ENCODE data around the gene AOPEP. TPM values are rescaled to one million over a fixed set of nuclear protein-coding genes. Genes with fewer than 3 reads are reported as not detected.

Gene AOPEP
- total RNA-seq, 1 donor from 2014 or later: 16.6 TPM

- Histone ChIP-seq H3K9me3 (ENCODE audit: low read depth) (no peaks in the 10 kb centered on the region), H3K79me2 (ENCODE audit: low read depth) (no peaks in the 10 kb centered on the region), H2AFZ (replicated peaks) (no peak overlapping the region), H3K4me3 (no peak overlapping the region), H3K27me3 (no peaks in the 10 kb centered on the region), H3K9ac (no peak overlapping the region), H3K27ac (no peak overlapping the region), H3F3A (ENCODE audit: low read depth) (no peaks in the 10 kb centered on the region), H3K4me2 (no peak overlapping the region), H3K4me1 (peaks cover 3% of the 10 kb centered on the region), H4K20me1 (ENCODE audit: low read depth) (no peaks in the 10 kb centered on the region), H3K36me3 (no peaks in the 10 kb centered on the region)
- no peak overlapping the region for H3K27ac Mint-ChIP-seq
- no peaks in the 10 kb centered on the region for H3K9me3 Mint-ChIP-seq
- no peak for TF ChIP-seq CTCF (IDR thresholded peaks at IDR 0.05)
- TF ChIP-seq EZH2 (IDR thresholded peaks at IDR 0.05): no peak
- TF ChIP-seq EZH2phosphoT487 (IDR thresholded peaks at IDR 0.05): no peak
- H3K36me3 Mint-ChIP-seq: peaks cover 15% of the 10 kb centered on the region
- no peaks in the 10 kb centered on the region for H3K27me3 Mint-ChIP-seq (ENCODE audit: insufficient read depth, low read depth)
- DNase-seq (ENCODE audit: low spot score): no peak
- no peak overlapping the region for H3K4me3 Mint-ChIP-seq
- peaks cover 79% of the 10 kb centered on the region for H3K4me1 Mint-ChIP-seq
Measured at GRCh38 chr9:95026148-95026524, 299.6 kb downstream of the AOPEP start.

GRCh38 chr9:95027914-95028852, 301.7 kb downstream of the AOPEP start:
- Histone ChIP-seq H3K27ac (no peak overlapping the region), H2AFZ (replicated peaks) (no peak overlapping the region), H3K4me2 (no peak overlapping the region), H4K20me1 (ENCODE audit: low read depth) (peaks cover 4% of the 10 kb centered on the region), H3K36me3 (no peaks in the 10 kb centered on the region), H3K27me3 (no peaks in the 10 kb centered on the region), H3F3A (ENCODE audit: low read depth) (no peaks in the 10 kb centered on the region), H3K4me1 (peaks cover 15% of the 10 kb centered on the region), H3K9me3 (ENCODE audit: low read depth) (no peaks in the 10 kb centered on the region), H3K79me2 (ENCODE audit: low read depth) (no peaks in the 10 kb centered on the region), H3K9ac (no peak overlapping the region), H3K4me3 (no peak overlapping the region)
- peaks cover 84% of the 10 kb centered on the region for H3K4me1 Mint-ChIP-seq
- no peak overlapping the region for H3K4me3 Mint-ChIP-seq
- no peak overlapping the region for H3K27ac Mint-ChIP-seq
- DNase-seq (ENCODE audit: low spot score): no peak
- H3K36me3 Mint-ChIP-seq: peaks cover 4% of the 10 kb centered on the region
- H3K27me3 Mint-ChIP-seq (ENCODE audit: insufficient read depth, low read depth): no peaks in the 10 kb centered on the region
- TF ChIP-seq EZH2phosphoT487 (IDR thresholded peaks at IDR 0.05) (no peak), CTCF (IDR thresholded peaks at IDR 0.05) (no peak), EZH2 (IDR thresholded peaks at IDR 0.05) (no peak)
- no peaks in the 10 kb centered on the region for H3K9me3 Mint-ChIP-seq

- H3K36me3 ChIP-seq: no peaks in the 10 kb centered on the region
- no peak overlapping the region for H3K4me3 ChIP-seq
- DNase-seq (ENCODE audit: low spot score): no peak
- Mint-ChIP-seq H3K4me3 (no peak overlapping the region), H3K4me1 (peaks cover 80% of the 10 kb centered on the region), H3K9me3 (no peaks in the 10 kb centered on the region), H3K27ac (no peak overlapping the region), H3K27me3 (ENCODE audit: insufficient read depth, low read depth) (no peaks in the 10 kb centered on the region), H3K36me3 (peaks cover 4% of the 10 kb centered on the region)
- H3K4me2 ChIP-seq: no peak overlapping the region
- H3K27me3 ChIP-seq: no peaks in the 10 kb centered on the region
- no peak overlapping the region for H2AFZ ChIP-seq (replicated peaks)
- H4K20me1 ChIP-seq (ENCODE audit: low read depth): peaks cover 4% of the 10 kb centered on the region
- H3K9ac ChIP-seq: no peak overlapping the region
- no peaks in the 10 kb centered on the region for H3F3A ChIP-seq (ENCODE audit: low read depth)
- no peak overlapping the region for H3K27ac ChIP-seq
- H3K79me2 ChIP-seq (ENCODE audit: low read depth): no peaks in the 10 kb centered on the region
- TF ChIP-seq CTCF (IDR thresholded peaks at IDR 0.05) (no peak), EZH2 (IDR thresholded peaks at IDR 0.05) (no peak), EZH2phosphoT487 (IDR thresholded peaks at IDR 0.05) (no peak)
- no peaks in the 10 kb centered on the region for H3K9me3 ChIP-seq (ENCODE audit: low read depth)
- H3K4me1 ChIP-seq: peaks cover 15% of the 10 kb centered on the region
Measured at GRCh38 chr9:95028853-95029219, 302.3 kb downstream of the AOPEP start.
